ENCODE measurements around the gene FAM177A1.

DNA sequence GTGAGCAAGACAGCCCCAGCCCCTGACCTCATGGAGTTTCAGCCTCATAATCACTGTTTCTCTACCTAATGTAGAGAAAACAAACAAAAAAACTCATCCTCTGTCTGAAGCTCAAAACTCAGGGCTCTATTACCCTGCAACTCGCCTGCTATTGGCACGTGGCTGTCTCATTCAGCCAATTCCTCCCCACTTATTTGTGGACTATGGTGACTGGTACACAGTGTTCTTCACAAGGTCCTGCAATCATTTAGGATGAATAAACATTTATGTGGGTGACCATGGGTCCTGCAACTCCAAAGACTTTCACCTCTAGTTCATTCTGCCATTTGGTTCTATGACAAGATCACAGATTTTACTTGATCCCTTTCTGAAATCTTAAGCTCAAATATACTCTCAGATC is 71.0 kb downstream of the FAM177A1 start:
- TF ChIP-seq POLR2A (IDR thresholded peaks at IDR 0.05) = no peak
- TF ChIP-seq, protein P1, sequence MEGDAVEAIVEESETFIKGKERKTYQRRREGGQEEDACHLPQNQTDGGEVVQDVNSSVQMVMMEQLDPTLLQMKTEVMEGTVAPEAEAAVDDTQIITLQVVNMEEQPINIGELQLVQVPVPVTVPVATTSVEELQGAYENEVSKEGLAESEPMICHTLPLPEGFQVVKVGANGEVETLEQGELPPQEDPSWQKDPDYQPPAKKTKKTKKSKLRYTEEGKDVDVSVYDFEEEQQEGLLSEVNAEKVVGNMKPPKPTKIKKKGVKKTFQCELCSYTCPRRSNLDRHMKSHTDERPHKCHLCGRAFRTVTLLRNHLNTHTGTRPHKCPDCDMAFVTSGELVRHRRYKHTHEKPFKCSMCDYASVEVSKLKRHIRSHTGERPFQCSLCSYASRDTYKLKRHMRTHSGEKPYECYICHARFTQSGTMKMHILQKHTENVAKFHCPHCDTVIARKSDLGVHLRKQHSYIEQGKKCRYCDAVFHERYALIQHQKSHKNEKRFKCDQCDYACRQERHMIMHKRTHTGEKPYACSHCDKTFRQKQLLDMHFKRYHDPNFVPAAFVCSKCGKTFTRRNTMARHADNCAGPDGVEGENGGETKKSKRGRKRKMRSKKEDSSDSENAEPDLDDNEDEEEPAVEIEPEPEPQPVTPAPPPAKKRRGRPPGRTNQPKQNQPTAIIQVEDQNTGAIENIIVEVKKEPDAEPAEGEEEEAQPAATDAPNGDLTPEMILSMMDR (IDR thresholded peaks at IDR 0.05) = no peak
